CD14-positive monocyte (primary cell): ENCODE results near the gene MCCD1. TPM values are rescaled to one million over a fixed set of nuclear protein-coding genes. Genes with fewer than 3 reads are reported as not detected.

Experiments
- DNase-seq, 3 donors: peaks; one replicate each; pipeline ENCODE4 v3.0.0-alpha.2; 2011 to 2022
- H2AFZ ChIP-seq: 2 replicates; pipeline ENCODE4 v1.6.0; 2012; ENCODE audit warnings: mild to moderate bottlenecking, low read depth, low read length, inconsistent platforms; ENCODE audit not compliant: insufficient read depth, poor library complexity, severe bottlenecking
- H3K27ac ChIP-seq, 2 donors: 1 replicate in 1 of 2; 2 replicates in 1 of 2; pipeline ENCODE4 v1.5.1; 2012 to 2013; ENCODE audit warnings: low read length in 2 of 2, control low read depth in 1 of 2, inconsistent platforms in 1 of 2, low read depth in 1 of 2, mild to moderate bottlenecking in 1 of 2
- H3K27me3 ChIP-seq, 2 donors: one replicate each; pipeline versions ENCODE4 v1.6.0 to v1.6.1; 2011 to 2013; ENCODE audit warnings: low read length in 2 of 2; ENCODE audit not compliant: control insufficient read depth in 2 of 2, insufficient read depth in 2 of 2
- H3K36me3 ChIP-seq, 2 donors: replicated peaks in 1 of 2; 1 replicate in 1 of 2; 2 replicates in 1 of 2; pipeline versions ENCODE4 v1.5.1 to v1.6.1; 2012 to 2013; ENCODE audit warnings: low read length in 2 of 2, control low read depth in 1 of 2, inconsistent platforms in 1 of 2, mild to moderate bottlenecking in 1 of 2; ENCODE audit not compliant: insufficient read depth in 2 of 2, control insufficient read depth in 1 of 2
- H3K4me1 ChIP-seq, 2 donors: 1 replicate in 1 of 2; 2 replicates in 1 of 2; pipeline versions ENCODE4 v1.5.1 to v1.6.1; 2012 to 2013; ENCODE audit warnings: low read length in 2 of 2, control low read depth in 1 of 2, inconsistent platforms in 1 of 2, mild to moderate bottlenecking in 1 of 2, moderate library complexity in 1 of 2; ENCODE audit not compliant: insufficient read depth in 2 of 2, control insufficient read depth in 1 of 2
- H3K4me2 ChIP-seq: replicated peaks from 2 replicates; pipeline ENCODE3; 2012; ENCODE audit warnings: low read length, moderate library complexity, mild to moderate bottlenecking; ENCODE audit not compliant: poor library complexity, severe bottlenecking; ENCODE audit errors: extremely low read depth
- H3K4me3 ChIP-seq, 3 experiments: fragments of 200-600 bp in 1 of 3; sonication (generic) in 1 of 3; replicated peaks in 1 of 3; 1 replicate in 2 of 3; 2 replicates in 1 of 3; pipeline ENCODE4 v1.5.1; 2011 to 2013; ENCODE audit warnings: low read length in 3 of 3, mild to moderate bottlenecking in 3 of 3, control low read depth in 2 of 3, low read depth in 2 of 3, inconsistent platforms in 1 of 3, moderate library complexity in 1 of 3
- H3K79me2 ChIP-seq: 2 replicates; pipeline ENCODE4 v1.6.0; 2012; ENCODE audit warnings: mild to moderate bottlenecking, control low read depth, inconsistent platforms, low read length, moderate library complexity; ENCODE audit not compliant: insufficient read depth
- H3K9ac ChIP-seq: 2 replicates; pipeline ENCODE4 v1.6.0; 2017; ENCODE audit warnings: low read length, mild to moderate bottlenecking; ENCODE audit not compliant: insufficient read depth, poor library complexity, severe bottlenecking
- H3K9me3 ChIP-seq, 2 donors: replicated peaks in 1 of 2; 1 replicate in 1 of 2; 2 replicates in 1 of 2; pipeline versions ENCODE4 v1.5.1 to v1.6.1; 2012 to 2013; ENCODE audit warnings: low read length in 2 of 2, control low read depth in 1 of 2; ENCODE audit not compliant: control insufficient read depth in 1 of 2, insufficient read depth in 1 of 2
- H4K20me1 ChIP-seq: 2 replicates; pipeline ENCODE4 v1.6.0; 2012; ENCODE audit warnings: mild to moderate bottlenecking, low read length, control low read depth, moderate library complexity; ENCODE audit not compliant: insufficient read depth
- H3K27ac Mint-ChIP-seq, 7 donors: one replicate each; pipeline ENCODE4 v1.8.0; 2020; ENCODE audit warnings: mild to moderate bottlenecking in 7 of 7, mixed read lengths in 7 of 7, moderate library complexity in 6 of 7, inconsistent platforms in 2 of 7
- H3K27me3 Mint-ChIP-seq, 3 donors: one replicate each; pipeline ENCODE4 v1.8.0; 2021 to 2022; ENCODE audit warnings: low read depth in 3 of 3, mild to moderate bottlenecking in 3 of 3, mixed read lengths in 3 of 3, moderate library complexity in 3 of 3, inconsistent platforms in 1 of 3
- H3K36me3 Mint-ChIP-seq, 2 donors: one replicate each; pipeline ENCODE4 v1.8.0; 2020; ENCODE audit warnings: mixed read lengths in 2 of 2, inconsistent platforms in 1 of 2, mild to moderate bottlenecking in 1 of 2
- H3K4me1 Mint-ChIP-seq: one replicate; pipeline ENCODE4 v1.8.0; 2020; ENCODE audit warnings: mild to moderate bottlenecking, mixed read lengths
- H3K4me3 Mint-ChIP-seq, 2 donors: one replicate each; pipeline ENCODE4 v1.8.0; 2020; ENCODE audit warnings: mild to moderate bottlenecking in 2 of 2, mixed read lengths in 2 of 2, moderate library complexity in 1 of 2
- H3K9me3 Mint-ChIP-seq, 7 donors: one replicate each; pipeline ENCODE4 v1.8.0; 2020 to 2022; ENCODE audit warnings: mixed read lengths in 7 of 7, mild to moderate bottlenecking in 6 of 7, moderate library complexity in 6 of 7, inconsistent platforms in 2 of 7
- CTCF ChIP-seq: fragments of 200-600 bp; IDR thresholded peaks from one replicate; pipeline ENCODE4 v1.8.0; 2022; ENCODE audit warnings: antibody characterized with exemption, mild to moderate bottlenecking
- WGBS: methylation state at CpG from one replicate; pipeline ENCODE4 v1.1.5; 2013; ENCODE audit warnings: missing lambda C conversion rate; ENCODE audit not compliant: insufficient coverage; 5-methylcytosine and 5-hydroxymethylcytosine counted together
- intact Hi-C, 2 donors: fragments of 100-400 bp; cut with micrococcal nuclease; formaldehyde crosslinking; loops; one replicate each; pipeline versions ENCODE4 v1.15.0 to v1.15.1; 2023
- polyA plus RNA-seq, 3 donors: library from polyadenylated mRNA; depleted of rRNA in 1 of 3; unstranded in 2 of 3; stranded (reverse) in 1 of 3; fragments of 300-500 nt in 2 of 3; fragments of >200 nt in 1 of 3; fragmentation: Illumina TruSeq in 2 of 3; gene quantifications; 1 replicate in 2 of 3; 2 replicates in 1 of 3; pipeline ENCODE4 v1.2.3, GENCODE V29; 2012 to 2021

Gene MCCD1
- polyA plus RNA-seq, 3 donors: not detected

DNA sequence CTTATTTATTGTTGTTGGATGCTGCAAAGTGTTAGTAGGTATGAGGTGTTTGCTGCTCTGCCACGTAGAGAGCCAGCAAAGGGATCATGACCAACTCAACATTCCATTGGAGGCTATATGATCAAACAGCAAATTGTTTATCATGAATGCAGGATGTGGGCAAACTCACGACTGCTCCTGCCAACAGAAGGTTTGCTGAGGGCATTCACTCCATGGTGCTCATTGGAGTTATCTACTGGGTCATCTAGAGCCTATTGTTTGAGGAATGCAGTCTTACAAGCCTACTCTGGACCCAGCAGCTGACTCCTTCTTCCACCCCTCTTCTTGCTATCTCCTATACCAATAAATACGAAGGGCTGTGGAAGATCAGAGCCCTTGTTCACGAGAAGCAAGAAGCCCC is 18.8 kb upstream of the MCCD1 start:
- no peaks in the 10 kb centered on the region for H3K9me3 ChIP-seq
- H3K4me1 ChIP-seq: no peaks in the 10 kb centered on the region
- peaks cover 24% of the 10 kb centered on the region for H3K79me2 ChIP-seq
- no peak for DNase-seq
- peak overlapping the region in 1 of 7 donors; percentile 44 for H3K27ac Mint-ChIP-seq
- peaks cover 1% of the 10 kb centered on the region for H3K4me1 Mint-ChIP-seq
- peaks cover 41% of the 10 kb centered on the region for H4K20me1 ChIP-seq
- H2AFZ ChIP-seq: no peak overlapping the region
- H3K36me3 Mint-ChIP-seq: peaks cover 65 to 74% of the 10 kb centered on the region in 2 donors
- TF ChIP-seq CTCF: no peak
- no peak overlapping the region for H3K4me2 ChIP-seq
- H3K27me3 Mint-ChIP-seq: peaks cover 0 to 3% (median 0%) of the 10 kb centered on the region in 3 donors
- H3K36me3 ChIP-seq: peaks cover 60 to 65% of the 10 kb centered on the region in 2 donors
- no peaks in the 10 kb centered on the region for H3K9me3 Mint-ChIP-seq
- intact Hi-C loops: no loop called here
- H3K4me3 ChIP-seq: no peak overlapping the region
- no peak overlapping the region for H3K27ac ChIP-seq
- 100% methylated on average over 1 of the region's 4 CpGs for WGBS
- H3K9ac ChIP-seq: no peak overlapping the region
- no peak overlapping the region for H3K4me3 Mint-ChIP-seq
- H3K27me3 ChIP-seq: no peaks in the 10 kb centered on the region

GRCh38 chr6:31513456-31514165 is 15.2 kb upstream of the MCCD1 start:
- intact Hi-C loops: no loop called here
- Histone ChIP-seq H3K9ac (no peak overlapping the region), H3K4me2 (no peak overlapping the region), H4K20me1 (peaks cover 10% of the 10 kb centered on the region), H3K4me1 (peaks cover 21 to 22% of the 10 kb centered on the region in 2 donors), H3K79me2 (no peaks in the 10 kb centered on the region), H3K36me3 (peaks cover 25 to 29% of the 10 kb centered on the region in 2 donors), H2AFZ (no peak overlapping the region), H3K9me3 (no peaks in the 10 kb centered on the region), H3K4me3 (no peak overlapping the region), H3K27ac (no peak overlapping the region), H3K27me3 (no peaks in the 10 kb centered on the region)
- Mint-ChIP-seq H3K27ac (no peak overlapping the region), H3K4me3 (no peak overlapping the region), H3K4me1 (peaks cover 25% of the 10 kb centered on the region), H3K36me3 (peaks cover 30 to 38% of the 10 kb centered on the region in 2 donors), H3K9me3 (no peaks in the 10 kb centered on the region), H3K27me3 (peaks cover 0 to 2% (median 1%) of the 10 kb centered on the region in 3 donors)
- no peak for DNase-seq
- TF ChIP-seq CTCF: no peak
- WGBS: 93% methylated on average over 4 of the region's 5 CpGs
